ENCODE data around the gene DMC1. TPM values are rescaled to one million over a fixed set of nuclear protein-coding genes. Genes with fewer than 3 reads are reported as not detected.

The DMC1 gene
- total RNA-seq, 1 donor: 1.4 TPM

DNA sequence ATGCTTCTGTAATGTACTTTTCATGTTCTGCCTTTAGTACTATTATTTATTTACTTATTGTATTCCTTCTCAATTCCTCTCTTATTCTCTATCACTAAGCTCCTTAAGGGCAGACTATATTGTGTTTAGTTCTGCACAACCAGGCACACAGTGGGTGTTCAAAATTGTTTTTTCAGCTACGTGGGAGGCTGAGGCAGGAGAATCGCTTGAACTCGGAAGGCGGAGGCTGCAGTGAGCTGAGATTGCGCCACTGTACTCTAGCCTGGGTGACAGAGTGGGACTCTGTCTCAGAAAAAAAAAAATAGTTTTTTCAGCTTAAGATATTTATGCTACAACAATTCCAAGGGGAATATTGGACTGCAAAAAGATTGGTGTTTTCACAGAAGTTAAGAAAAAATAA, 46.5 kb downstream of the DMC1 start:
- Histone ChIP-seq H3K4me3 (ENCODE audit: low read length) (no peak overlapping the region), H3K9me3 (ENCODE audit: low read depth, low read length) (no peaks in the 10 kb centered on the region), H3K4me1 (ENCODE audit: insufficient read depth, low read length) (peaks cover 7% of the 10 kb centered on the region), H3K27me3 (ENCODE audit: insufficient read depth, low read length) (peaks cover 9% of the 10 kb centered on the region)

DNA sequence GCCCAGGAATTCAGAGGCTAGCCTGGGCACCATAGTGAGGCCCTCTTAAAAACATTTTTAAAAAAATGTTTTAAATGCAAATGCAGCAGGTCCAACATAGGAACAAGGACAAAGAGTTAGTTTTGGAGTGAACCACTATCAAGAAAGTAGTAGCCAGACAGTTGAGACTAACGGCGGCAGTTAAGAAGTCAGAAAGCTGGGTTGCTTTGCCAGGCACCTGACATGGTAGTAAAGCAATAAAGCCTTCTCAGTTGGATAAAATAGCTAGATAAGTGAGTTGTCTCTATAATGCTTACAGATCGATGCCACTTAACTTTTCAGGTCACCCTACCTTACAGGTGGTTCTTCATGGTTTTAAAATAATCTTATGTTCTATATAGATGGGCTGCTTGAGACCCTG, 47.0 kb downstream of the DMC1 start:
- no peak overlapping the region for H3K4me3 ChIP-seq (ENCODE audit: low read length)
- H3K9me3 ChIP-seq (ENCODE audit: low read depth, low read length): no peaks in the 10 kb centered on the region
- peaks cover 9% of the 10 kb centered on the region for H3K27me3 ChIP-seq (ENCODE audit: insufficient read depth, low read length)
- peaks cover 7% of the 10 kb centered on the region for H3K4me1 ChIP-seq (ENCODE audit: insufficient read depth, low read length)

- peaks cover 7% of the 10 kb centered on the region for H3K4me1 ChIP-seq (ENCODE audit: insufficient read depth, low read length)
- no peaks in the 10 kb centered on the region for H3K9me3 ChIP-seq (ENCODE audit: low read depth, low read length)
- no peak overlapping the region for H3K4me3 ChIP-seq (ENCODE audit: low read length)
- H3K27me3 ChIP-seq (ENCODE audit: insufficient read depth, low read length): no peaks in the 10 kb centered on the region
These were observed 50.3 kb downstream of the DMC1 start for GRCh38 chr22:38519453-38520250.

- Histone ChIP-seq H3K9me3 (ENCODE audit: low read depth, low read length) (no peaks in the 10 kb centered on the region), H3K4me1 (ENCODE audit: insufficient read depth, low read length) (no peaks in the 10 kb centered on the region), H3K4me3 (ENCODE audit: low read length) (no peak overlapping the region), H3K27me3 (ENCODE audit: insufficient read depth, low read length) (no peaks in the 10 kb centered on the region)
These were observed 51.4 kb downstream of the DMC1 start for GRCh38 chr22:38518620-38519019.

DNA sequence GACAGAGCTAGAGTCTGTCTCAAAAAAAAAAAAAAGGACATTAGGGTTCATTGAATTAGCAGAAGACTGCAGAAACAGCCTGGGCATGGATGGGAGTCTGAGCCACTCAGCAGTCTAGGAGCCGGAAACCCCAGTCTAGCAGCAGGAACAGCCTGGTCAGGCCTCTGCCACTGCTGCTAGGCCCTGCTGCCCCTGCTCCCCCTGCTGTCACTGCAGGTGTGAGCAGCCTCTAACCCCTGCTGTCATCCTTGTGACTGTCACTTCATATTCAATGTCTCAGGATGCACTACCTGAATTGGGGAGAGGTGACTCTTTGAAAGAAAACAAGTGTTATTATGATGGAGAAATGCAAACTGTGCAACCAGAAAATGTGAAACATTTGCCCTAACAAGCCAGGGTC, 56.9 kb downstream of the DMC1 start:
- no peaks in the 10 kb centered on the region for H3K27me3 ChIP-seq (ENCODE audit: insufficient read depth, low read length)
- H3K4me1 ChIP-seq (ENCODE audit: insufficient read depth, low read length): peaks cover 11% of the 10 kb centered on the region
- no peak overlapping the region for H3K4me3 ChIP-seq (ENCODE audit: low read length)
- H3K9me3 ChIP-seq (ENCODE audit: low read depth, low read length): no peaks in the 10 kb centered on the region

DNA sequence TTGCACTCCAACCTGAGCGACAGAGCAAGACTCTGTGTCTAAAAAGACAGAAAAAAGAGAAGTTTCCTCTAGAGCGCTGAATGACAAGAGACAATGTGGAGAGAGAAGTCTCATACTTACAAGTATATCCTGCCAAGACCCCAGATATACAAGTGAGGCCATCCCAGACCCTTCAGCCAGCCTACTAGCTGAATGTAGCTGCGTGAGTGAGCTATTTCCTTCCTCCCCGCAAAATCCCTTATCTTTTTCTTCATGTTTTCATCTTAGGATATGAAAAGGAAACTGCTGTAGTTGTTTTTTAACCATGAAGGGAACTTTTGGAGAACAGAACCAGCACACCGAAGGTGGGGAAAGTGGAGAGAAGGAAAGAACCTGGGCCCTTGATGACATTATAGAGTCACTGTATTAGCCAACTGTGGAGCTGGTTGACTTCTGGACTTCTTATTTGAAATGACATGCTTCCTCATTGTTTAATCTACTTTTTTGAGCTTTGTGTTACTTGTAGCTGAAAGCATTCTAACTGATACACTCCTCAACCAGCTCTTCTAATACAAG, 59.5 kb downstream of the DMC1 start:
- no peaks in the 10 kb centered on the region for H3K9me3 ChIP-seq (ENCODE audit: low read depth, low read length)
- no peak overlapping the region for H3K4me3 ChIP-seq (ENCODE audit: low read length)
- no peaks in the 10 kb centered on the region for H3K27me3 ChIP-seq (ENCODE audit: insufficient read depth, low read length)
- peaks cover 19% of the 10 kb centered on the region for H3K4me1 ChIP-seq (ENCODE audit: insufficient read depth, low read length)

DNA sequence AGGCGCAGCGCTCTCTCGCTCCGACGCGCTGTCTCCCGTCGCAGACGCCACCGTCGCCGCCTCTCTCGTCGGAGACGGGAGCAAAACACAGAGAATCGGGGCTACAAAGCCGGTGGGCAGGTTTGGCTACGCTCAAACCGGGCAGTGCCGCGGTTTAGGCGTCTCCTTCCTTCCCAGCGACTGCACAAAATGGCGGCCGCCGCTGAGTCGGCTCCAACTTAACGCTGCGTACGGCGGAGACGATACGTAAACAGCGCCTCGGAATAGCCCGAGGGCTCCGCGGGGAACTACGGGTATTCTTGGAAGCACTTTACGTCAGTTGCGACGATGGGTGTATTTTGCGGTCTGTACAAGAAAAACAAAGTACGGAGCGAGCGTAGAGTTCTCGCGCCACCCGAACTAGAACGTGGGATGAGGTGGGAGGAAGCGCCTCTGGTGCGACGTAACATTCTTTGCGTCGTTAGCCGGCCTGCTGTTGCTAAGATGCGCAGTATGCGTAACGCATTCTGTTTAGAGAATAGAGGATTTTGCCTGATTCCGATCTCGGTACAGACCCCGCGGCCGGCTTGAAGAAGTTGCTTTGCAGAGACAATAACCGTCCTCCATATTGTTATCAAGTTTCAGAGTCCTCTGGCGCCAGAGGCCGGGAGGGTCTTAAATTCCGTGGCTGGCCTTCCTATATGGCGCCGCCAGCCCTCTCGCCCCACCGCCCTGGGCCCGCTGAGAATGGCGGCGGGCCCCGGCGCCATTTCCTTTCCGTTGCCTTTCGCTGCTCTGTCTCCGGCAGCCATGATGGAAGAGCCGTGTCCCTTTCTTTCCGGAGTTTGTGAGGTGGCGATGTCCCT, 63.6 kb downstream of the DMC1 start, which contains the start of gene DDX17:
TSS of gene DDX17 (minus strand) at position 194 of the 845 bp plus-strand sequence.
- Histone ChIP-seq H3K27me3 (ENCODE audit: insufficient read depth, low read length) (no peaks in the 10 kb centered on the region), H3K4me3 (ENCODE audit: low read length) (peak within 1 kb of the TSS; percentile 76), H3K9me3 (ENCODE audit: low read depth, low read length) (no peaks in the 10 kb centered on the region), H3K4me1 (ENCODE audit: insufficient read depth, low read length) (peaks cover 40% of the 10 kb centered on the region)

DNA sequence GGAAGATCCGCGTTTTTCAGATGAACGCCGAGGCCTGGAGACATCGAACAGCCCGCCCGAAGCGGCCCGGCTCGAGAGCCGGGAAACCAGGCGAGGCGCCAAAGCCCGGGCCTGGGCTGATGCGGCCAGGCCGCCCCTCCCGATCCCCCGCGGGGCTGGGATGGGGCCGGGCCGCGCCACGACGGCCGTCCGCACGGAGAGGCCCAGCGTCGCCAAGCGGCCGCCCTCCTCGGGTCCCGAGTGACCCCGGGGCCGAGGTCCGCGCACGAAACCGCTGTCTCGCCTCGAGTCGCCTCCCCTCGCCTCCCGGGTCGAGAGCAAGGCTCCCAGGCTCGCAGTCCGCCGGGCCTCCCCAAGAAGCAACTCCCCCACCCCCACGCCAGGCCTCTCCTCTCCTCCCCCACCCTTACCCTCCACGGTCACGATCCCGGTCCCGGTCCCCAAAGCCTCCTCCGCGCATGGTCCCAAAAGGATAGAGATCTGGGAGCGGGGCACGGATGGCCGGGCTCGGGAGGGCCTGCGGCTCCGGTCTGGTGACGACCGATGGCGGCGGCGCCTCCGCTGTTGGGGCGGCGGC, 64.4 kb downstream of the DMC1 start:
- peaks cover 37% of the 10 kb centered on the region for H3K4me1 ChIP-seq (ENCODE audit: insufficient read depth, low read length)
- no peaks in the 10 kb centered on the region for H3K27me3 ChIP-seq (ENCODE audit: insufficient read depth, low read length)
- no peaks in the 10 kb centered on the region for H3K9me3 ChIP-seq (ENCODE audit: low read depth, low read length)
- H3K4me3 ChIP-seq (ENCODE audit: low read length): peak overlapping the region; percentile 76

DNA sequence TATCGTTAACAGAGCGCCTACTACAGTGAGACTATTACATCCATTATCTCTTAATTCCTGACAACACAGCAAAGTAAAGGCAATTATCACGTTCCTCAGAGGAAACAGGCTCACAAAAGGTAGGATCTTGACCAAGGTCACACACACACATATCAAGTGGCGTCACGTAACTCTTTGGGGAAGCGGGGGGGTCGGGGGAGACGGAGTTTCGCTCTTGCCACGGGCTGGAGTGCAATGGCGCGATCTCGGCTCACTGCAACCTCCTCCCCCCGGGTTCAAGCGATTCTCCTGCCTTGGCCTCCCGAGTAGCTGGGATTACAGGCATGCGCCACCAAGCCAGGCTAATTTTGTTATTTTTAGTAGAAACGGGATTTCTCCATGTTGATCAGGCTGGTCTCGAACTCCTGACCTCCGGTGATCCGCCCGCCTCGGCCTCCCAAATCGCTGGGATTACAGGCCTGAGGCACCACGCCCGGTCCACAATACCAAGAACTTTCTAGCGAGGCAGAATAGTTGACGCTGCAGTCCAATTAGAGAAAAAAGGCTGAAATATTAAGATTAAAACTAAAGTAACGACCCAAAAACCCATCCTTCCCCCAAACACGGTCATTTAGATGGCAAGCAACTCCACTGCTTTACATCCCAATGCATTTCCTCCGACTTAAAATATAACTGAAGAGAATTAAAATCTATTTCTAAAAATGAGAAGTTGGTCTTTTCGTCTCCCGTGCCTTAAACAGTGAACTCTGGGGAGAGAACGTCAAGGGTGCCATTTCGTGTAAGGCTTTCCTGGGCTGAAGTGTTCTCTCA, 65.0 kb downstream of the DMC1 start:
- Histone ChIP-seq H3K4me1 (ENCODE audit: insufficient read depth, low read length) (peaks cover 30% of the 10 kb centered on the region), H3K4me3 (ENCODE audit: low read length) (peak overlapping the region; percentile 76), H3K9me3 (ENCODE audit: low read depth, low read length) (no peaks in the 10 kb centered on the region), H3K27me3 (ENCODE audit: insufficient read depth, low read length) (no peaks in the 10 kb centered on the region)

GRCh38 chr22:38503021-38503420, 67.0 kb downstream of the DMC1 start:
- peaks cover 37% of the 10 kb centered on the region for H3K4me1 ChIP-seq (ENCODE audit: insufficient read depth, low read length)
- H3K9me3 ChIP-seq (ENCODE audit: low read depth, low read length): no peaks in the 10 kb centered on the region
- no peak overlapping the region for H3K4me3 ChIP-seq (ENCODE audit: low read length)
- H3K27me3 ChIP-seq (ENCODE audit: insufficient read depth, low read length): no peaks in the 10 kb centered on the region

DNA sequence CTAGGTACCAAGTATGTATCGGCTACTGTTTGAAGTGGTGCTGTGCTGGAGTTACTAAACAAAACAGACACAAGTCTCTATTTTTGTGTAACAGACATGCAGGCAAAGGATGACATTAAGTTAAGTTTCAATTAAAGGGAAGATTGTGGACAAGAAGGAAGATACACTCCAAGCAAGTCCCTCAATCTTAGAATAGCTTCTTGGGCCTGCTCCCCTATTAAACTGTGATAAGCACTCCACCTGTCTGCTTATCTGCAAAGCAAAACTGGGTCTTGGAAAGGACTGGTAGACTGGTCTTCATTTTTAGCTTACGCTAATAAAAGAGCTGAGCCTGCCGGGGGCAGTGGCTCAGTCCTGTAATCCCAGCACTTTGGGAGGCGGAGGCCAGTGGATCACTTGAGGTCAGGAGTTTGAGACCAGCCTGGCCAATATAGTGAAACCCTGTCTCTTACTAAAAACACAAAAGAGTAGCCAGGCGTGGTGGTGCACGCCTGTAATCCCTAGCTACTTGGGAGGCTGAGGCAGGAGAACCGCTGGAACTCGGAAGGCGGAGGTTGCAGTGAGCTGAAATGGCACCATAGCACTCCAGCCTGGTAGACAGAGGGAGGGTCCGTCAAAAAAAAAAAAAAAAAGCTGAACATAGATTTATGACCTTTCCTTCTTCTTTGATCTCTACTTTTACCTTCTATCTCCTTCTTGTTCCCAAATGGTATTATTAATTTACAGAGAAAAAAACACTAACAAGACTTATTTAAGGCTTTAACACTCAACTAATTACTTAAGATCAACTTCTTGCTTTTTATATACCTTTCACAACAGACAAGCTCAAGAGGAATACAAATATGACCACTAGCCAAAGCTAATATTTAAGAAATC, 67.9 kb downstream of the DMC1 start:
- Histone ChIP-seq H3K4me3 (ENCODE audit: low read length) (no peak overlapping the region), H3K9me3 (ENCODE audit: low read depth, low read length) (no peaks in the 10 kb centered on the region), H3K27me3 (ENCODE audit: insufficient read depth, low read length) (no peaks in the 10 kb centered on the region), H3K4me1 (ENCODE audit: insufficient read depth, low read length) (peaks cover 32% of the 10 kb centered on the region)

DNA sequence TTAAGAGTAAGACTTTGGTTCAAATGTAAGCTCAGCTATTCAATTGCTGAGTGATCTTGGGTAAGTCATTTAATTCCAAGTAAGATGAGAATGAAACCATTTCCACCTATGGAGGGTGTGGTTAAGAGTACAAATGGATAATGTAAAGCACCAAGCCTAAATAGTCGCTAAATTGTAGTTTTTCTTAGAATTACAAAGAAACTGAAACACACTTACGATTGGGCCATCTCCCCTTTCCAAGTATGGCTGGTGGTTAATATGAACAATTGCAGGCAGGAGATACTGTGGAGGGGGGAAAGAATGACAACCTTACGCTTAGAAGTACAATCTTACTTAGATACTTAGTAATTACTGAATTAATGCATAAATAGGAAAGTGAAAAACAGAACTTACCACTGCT, 72.1 kb downstream of the DMC1 start:
- Histone ChIP-seq H3K4me3 (ENCODE audit: low read length) (no peak overlapping the region), H3K9me3 (ENCODE audit: low read depth, low read length) (no peaks in the 10 kb centered on the region), H3K4me1 (ENCODE audit: insufficient read depth, low read length) (peaks cover 21% of the 10 kb centered on the region), H3K27me3 (ENCODE audit: insufficient read depth, low read length) (no peaks in the 10 kb centered on the region)

- Histone ChIP-seq H3K4me1 (ENCODE audit: insufficient read depth, low read length) (peaks cover 12% of the 10 kb centered on the region), H3K4me3 (ENCODE audit: low read length) (no peak overlapping the region), H3K27me3 (ENCODE audit: insufficient read depth, low read length) (no peaks in the 10 kb centered on the region), H3K9me3 (ENCODE audit: low read depth, low read length) (no peaks in the 10 kb centered on the region)
These were observed 75.0 kb downstream of the DMC1 start for GRCh38 chr22:38494939-38495338.

- Histone ChIP-seq H3K4me1 (ENCODE audit: insufficient read depth, low read length) (peaks cover 12% of the 10 kb centered on the region), H3K9me3 (ENCODE audit: low read depth, low read length) (no peaks in the 10 kb centered on the region), H3K27me3 (ENCODE audit: insufficient read depth, low read length) (no peaks in the 10 kb centered on the region), H3K4me3 (ENCODE audit: low read length) (no peak overlapping the region)
These were observed 75.5 kb downstream of the DMC1 start for GRCh38 chr22:38494498-38494897.

All from mononuclear cell (primary cell).